AG04450 (cell line): Measurements from ENCODE around the gene TRERF1. TPM values are rescaled to one million over a fixed set of nuclear protein-coding genes. Genes with fewer than 3 reads are reported as not detected.

Experiments used
- CTCF ChIA-PET: fragments of 300-600, 350-600 bp; formaldehyde crosslinking; extraction: SDS; loops from one replicate; lab custom pipeline; 2022; ENCODE audit warnings: antibody characterized with exemption, inconsistent platforms; lab: Charles Lee
- POLR2A ChIA-PET: fragments of 350-600 bp; formaldehyde crosslinking; extraction: SDS; loops from one replicate; lab custom pipeline; 2021; ENCODE audit warnings: antibody characterized with exemption, inconsistent platforms; lab: Yijun Ruan, JAX
- DNase-seq: peaks from one replicate; pipeline ENCODE4 v3.0.0-alpha.2; 2011; ENCODE audit warnings: low read depth, low spot score
- H3K27ac ChIP-seq: one replicate; pipeline ENCODE4 v1.5.1; 2012; ENCODE audit warnings: low read depth, low read length, control low read depth
- H3K27me3 ChIP-seq: one replicate; pipeline ENCODE4 v1.6.0; 2012; ENCODE audit warnings: low read length; ENCODE audit not compliant: control insufficient read depth, insufficient read depth
- H3K4me3 ChIP-seq: 2 replicates; pipeline ENCODE4 v1.5.1; 2011; ENCODE audit warnings: mild to moderate bottlenecking, low read depth, low read length, control low read depth
- H3K9me3 ChIP-seq: 2 replicates; pipeline ENCODE4 v1.5.1; 2012; ENCODE audit warnings: low read length; ENCODE audit not compliant: control insufficient read depth, insufficient read depth
- CTCF ChIP-seq: IDR thresholded peaks from 2 replicates; pipeline ENCODE4 v1.5.1; 2011; ENCODE audit warnings: low read depth, low read length, control low read depth, inconsistent platforms
- polyA plus RNA-seq: library from polyadenylated mRNA; depleted of rRNA; stranded (reverse); fragments of >200 nt; gene quantifications from 2 replicates; pipeline ENCODE4 v1.2.3, GENCODE V29; 2011

TRERF1 gene
- polyA plus RNA-seq, 1 experiment = 7.3 TPM

- no peaks in the 10 kb centered on the region for H3K9me3 ChIP-seq
- no peak overlapping the region for H3K27ac ChIP-seq
- no peak overlapping the region for H3K4me3 ChIP-seq
- no peak for DNase-seq
- TF ChIP-seq CTCF = no peak
- H3K27me3 ChIP-seq = no peaks in the 10 kb centered on the region
- CTCF ChIA-PET = interaction anchor here (1.5 kb wide), 1 partner anchor 174 kb away, joined by 12 read pairs; no protein-coding TSS in a partner anchor
- POLR2A ChIA-PET = interaction anchor here (0.6 to 1.8 kb wide), 2 partner anchors 77 to 78 kb away, joined by 6 to 9 read pairs; partner anchors contain the start of gene TRERF1
Observed at GRCh38 chr6:42374018-42374669, 77.6 kb downstream of the TRERF1 start.

GRCh38 chr6:42372699-42373098 is 79.0 kb downstream of the TRERF1 start:
- no peaks in the 10 kb centered on the region for H3K9me3 ChIP-seq
- H3K27me3 ChIP-seq = no peaks in the 10 kb centered on the region
- H3K4me3 ChIP-seq = no peak overlapping the region
- no peak overlapping the region for H3K27ac ChIP-seq
- ChIA-PET POLR2A (no interaction called here), CTCF (interaction anchor here (1.2 kb wide), 1 partner anchor 175 kb away, joined by 6 read pairs; no protein-coding TSS in a partner anchor)
- TF ChIP-seq CTCF = no peak
- DNase-seq = no peak

GRCh38 chr6:42370323-42370985 is 81.3 kb downstream of the TRERF1 start:
- Histone ChIP-seq H3K27ac (no peak overlapping the region), H3K4me3 (no peak overlapping the region), H3K27me3 (no peaks in the 10 kb centered on the region), H3K9me3 (no peaks in the 10 kb centered on the region)
- TF ChIP-seq CTCF = no peak
- POLR2A ChIA-PET = no interaction called here
- CTCF ChIA-PET = no interaction called here
- no peak for DNase-seq

- ChIA-PET POLR2A (no interaction called here), CTCF (no interaction called here)
- DNase-seq = no peak
- Histone ChIP-seq H3K9me3 (no peaks in the 10 kb centered on the region), H3K4me3 (no peak overlapping the region), H3K27me3 (no peaks in the 10 kb centered on the region), H3K27ac (no peak overlapping the region)
- no peak for TF ChIP-seq CTCF
Observed at GRCh38 chr6:42369568-42369967, 82.2 kb downstream of the TRERF1 start.

- no peak overlapping the region for H3K4me3 ChIP-seq
- DNase-seq = no peak
- H3K27me3 ChIP-seq = no peaks in the 10 kb centered on the region
- H3K9me3 ChIP-seq = no peaks in the 10 kb centered on the region
- TF ChIP-seq CTCF = no peak
- no peak overlapping the region for H3K27ac ChIP-seq
- POLR2A ChIA-PET = no interaction called here
- CTCF ChIA-PET = interaction anchor here (1.8 kb wide), 1 partner anchor 180 kb away, joined by 7 read pairs; no protein-coding TSS in a partner anchor
Observed at GRCh38 chr6:42368181-42368580, 83.5 kb downstream of the TRERF1 start.
